Measurements from ENCODE around the gene RALBP1. TPM values are rescaled to one million over a fixed set of nuclear protein-coding genes. Genes with fewer than 3 reads are reported as not detected.

RALBP1 gene
- total and polyA plus RNA-seq, 12 donors = 22.5 to 59.9 (median 44.8) TPM

DNA sequence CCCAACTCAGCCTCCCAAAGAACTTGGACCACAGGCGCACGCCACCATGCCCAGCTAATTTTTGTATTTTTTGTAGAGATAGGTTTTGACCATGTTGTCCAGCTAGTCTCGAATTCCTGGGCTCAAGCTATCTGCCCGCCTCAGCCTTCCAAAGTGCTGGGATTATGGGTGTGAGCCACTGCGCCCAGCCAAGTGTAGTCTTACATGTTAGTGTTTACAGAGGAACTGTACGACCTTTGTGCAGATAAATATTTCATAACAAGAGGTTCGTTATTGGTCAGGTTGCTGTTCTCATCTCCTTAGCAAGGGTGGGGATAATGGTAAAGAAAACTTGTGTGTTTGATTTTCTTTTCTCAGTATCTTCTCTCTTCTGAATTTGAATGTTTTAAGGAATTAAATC, 46.5 kb downstream of the RALBP1 start:
- Histone ChIP-seq H3K27ac (no peak overlapping the region), H3K4me3 (no peak overlapping the region), H3K36me3 (replicated peaks in 1 of 2) (peaks cover 0 to 16% of the 10 kb centered on the region in 2 donors), H3K27me3 (no peaks in the 10 kb centered on the region), H3K9me3 (replicated peaks in 1 of 3) (no peaks in the 10 kb centered on the region), H3K4me1 (replicated peaks in 1 of 2) (peaks cover 10 to 12% of the 10 kb centered on the region in 2 donors)
- no peak for TF ChIP-seq POLR2A (IDR thresholded peaks at IDR 0.05)
- TF ChIP-seq CTCF (IDR thresholded peaks at IDR 0.05) = no peak
- no peak for DNase-seq
- 93 to 98% (median 95%) methylated on average over 7 of the region's 7 CpGs for WGBS, 4 donors
- intact Hi-C loops (cut with DNase I) = no loop called here

DNA sequence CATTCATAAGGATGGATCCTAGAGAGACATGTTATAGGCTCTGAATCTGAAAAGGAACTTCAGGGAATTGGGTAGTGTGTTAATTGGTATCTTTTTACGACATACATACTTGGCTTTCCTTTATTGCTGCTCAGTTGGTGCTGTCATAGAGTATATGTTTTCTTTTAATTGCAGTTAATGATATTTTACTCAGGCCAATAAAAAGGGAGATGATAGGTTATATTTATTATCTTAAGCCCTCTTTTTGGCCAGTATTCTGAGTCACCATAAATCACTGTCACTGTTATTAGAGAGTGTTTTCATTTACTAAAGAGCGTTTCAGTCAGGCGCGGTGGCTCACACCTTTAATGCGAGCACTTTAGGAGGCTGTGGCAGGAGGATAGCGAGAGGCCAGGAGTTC, 47.6 kb downstream of the RALBP1 start:
- H3K4me1 ChIP-seq (replicated peaks in 1 of 2) = peaks cover 10 to 12% of the 10 kb centered on the region in 2 donors
- intact Hi-C loops (cut with DNase I) = no loop called here
- H3K27me3 ChIP-seq = no peaks in the 10 kb centered on the region
- WGBS, 4 donors = 87 to 96% (median 95%) methylated on average over 6 of the region's 6 CpGs
- DNase-seq = no peak
- peaks cover 0 to 15% of the 10 kb centered on the region in 2 donors for H3K36me3 ChIP-seq (replicated peaks in 1 of 2)
- no peak overlapping the region for H3K4me3 ChIP-seq
- H3K9me3 ChIP-seq (replicated peaks in 1 of 3) = no peaks in the 10 kb centered on the region
- TF ChIP-seq POLR2A (IDR thresholded peaks at IDR 0.05) = no peak
- no peak for TF ChIP-seq CTCF (IDR thresholded peaks at IDR 0.05)
- no peak overlapping the region for H3K27ac ChIP-seq

- Histone ChIP-seq H3K4me3 (no peak overlapping the region), H3K27me3 (no peaks in the 10 kb centered on the region), H3K27ac (no peak overlapping the region), H3K9me3 (replicated peaks in 1 of 3) (no peaks in the 10 kb centered on the region), H3K36me3 (replicated peaks in 1 of 2) (peaks cover 0 to 23% of the 10 kb centered on the region in 2 donors), H3K4me1 (replicated peaks in 1 of 2) (no peaks in the 10 kb centered on the region)
- no peak for DNase-seq
- intact Hi-C loops (cut with DNase I) = no loop called here
- TF ChIP-seq CTCF (IDR thresholded peaks at IDR 0.05) (no peak), POLR2A (IDR thresholded peaks at IDR 0.05) (no peak)
Measured at GRCh38 chr18:9526458-9526857, 51.1 kb downstream of the RALBP1 start.

GRCh38 chr18:9530226-9531009, 55.1 kb downstream of the RALBP1 start:
- TF ChIP-seq POLR2A (IDR thresholded peaks at IDR 0.05) = no peak
- TF ChIP-seq CTCF (IDR thresholded peaks at IDR 0.05) = no peak
- peaks cover 0 to 5% of the 10 kb centered on the region in 2 donors for H3K4me1 ChIP-seq (replicated peaks in 1 of 2)
- H3K27me3 ChIP-seq = no peaks in the 10 kb centered on the region
- no peaks in the 10 kb centered on the region for H3K9me3 ChIP-seq (replicated peaks in 1 of 3)
- WGBS, 4 donors = 91 to 97% (median 93%) methylated on average over 6 of the region's 6 CpGs
- DNase-seq = no peak
- no peak overlapping the region for H3K4me3 ChIP-seq
- H3K27ac ChIP-seq = no peak overlapping the region
- intact Hi-C loops (cut with DNase I) = no loop called here
- peaks cover 0 to 26% of the 10 kb centered on the region in 2 donors for H3K36me3 ChIP-seq (replicated peaks in 1 of 2)

Measured in adrenal gland (tissue), 12 donors.